H9 (cell line): ENCODE measurements around the gene UNC5B. TPM values are rescaled to one million over a fixed set of nuclear protein-coding genes. Genes with fewer than 3 reads are reported as not detected.
A peak's percentile ranks its signal among the peaks of the same experiment; 100 is the strongest.

ENCODE experiments used
- DNase-seq: peaks from one replicate; pipeline ENCODE4 v3.0.0-alpha.2; 2017
- H2AFZ ChIP-seq: one replicate; pipeline ENCODE4 v1.6.1; 2013; ENCODE audit warnings: mild to moderate bottlenecking, low read length, control low read depth, moderate library complexity
- H2AK5ac ChIP-seq: 2 replicates; pipeline ENCODE4 v1.6.1; 2013; ENCODE audit warnings: low read length, control low read depth, mixed read lengths; ENCODE audit not compliant: insufficient read length
- H2BK120ac ChIP-seq: one replicate; pipeline ENCODE4 v1.6.1; 2013; ENCODE audit warnings: low read depth, mild to moderate bottlenecking, low read length, control low read depth, inconsistent platforms; ENCODE audit not compliant: poor library complexity, severe bottlenecking
- H2BK12ac ChIP-seq: 2 replicates; pipeline ENCODE4 v1.6.1; 2013; ENCODE audit warnings: low read length, control low read depth, mixed read lengths, low read depth; ENCODE audit not compliant: insufficient read length
- H2BK15ac ChIP-seq: 2 replicates; pipeline ENCODE4 v1.6.1; 2013; ENCODE audit warnings: low read depth, low read length, control low read depth
- H2BK20ac ChIP-seq: one replicate; pipeline ENCODE4 v1.6.1; 2013; ENCODE audit warnings: low read depth, mild to moderate bottlenecking, low read length, control low read depth, inconsistent platforms; ENCODE audit not compliant: poor library complexity, severe bottlenecking
- H2BK5ac ChIP-seq: 2 replicates; pipeline ENCODE4 v1.6.1; 2013; ENCODE audit warnings: low read length, control low read depth, mixed read lengths; ENCODE audit not compliant: insufficient read length
- H3K14ac ChIP-seq: 2 replicates; pipeline ENCODE4 v1.6.1; 2013; ENCODE audit warnings: low read length, control low read depth; ENCODE audit not compliant: insufficient read depth
- H3K18ac ChIP-seq: 2 replicates; pipeline ENCODE4 v1.6.1; 2013; ENCODE audit warnings: low read depth, mild to moderate bottlenecking, mixed read lengths, low read length, control low read depth; ENCODE audit not compliant: insufficient read length
- H3K23ac ChIP-seq: 2 replicates; pipeline ENCODE4 v1.6.1; 2013; ENCODE audit warnings: low read length, control low read depth, mixed read lengths, low read depth; ENCODE audit not compliant: insufficient read length
- H3K23me2 ChIP-seq: 2 replicates; pipeline ENCODE4 v1.6.1; 2013; ENCODE audit warnings: low read depth, mild to moderate bottlenecking, mixed read lengths, low read length, control low read depth; ENCODE audit not compliant: insufficient read length, poor library complexity, severe bottlenecking
- H3K27ac ChIP-seq: 2 replicates; pipeline ENCODE4 v1.5.1; 2013; ENCODE audit warnings: low read length, control low read depth, mixed read lengths, low read depth; ENCODE audit not compliant: insufficient read length
- H3K27me3 ChIP-seq: 2 replicates; pipeline ENCODE4 v1.6.1; 2013; ENCODE audit warnings: low read length, control low read depth, inconsistent platforms; ENCODE audit not compliant: insufficient read depth
- H3K4ac ChIP-seq: 2 replicates; pipeline ENCODE4 v1.6.1; 2013; ENCODE audit warnings: low read depth, mild to moderate bottlenecking, control low read depth, inconsistent platforms, low read length, moderate library complexity
- H3K4me1 ChIP-seq: 2 replicates; pipeline ENCODE4 v1.6.1; 2013; ENCODE audit warnings: low read length, control low read depth, inconsistent platforms; ENCODE audit not compliant: insufficient read depth
- H3K4me2 ChIP-seq: 2 replicates; pipeline ENCODE4 v1.6.1; 2013; ENCODE audit warnings: low read length, control low read depth, mixed read lengths; ENCODE audit not compliant: insufficient read length, insufficient read depth
- H3K56ac ChIP-seq: 2 replicates; pipeline ENCODE4 v1.6.1; 2013; ENCODE audit warnings: low read depth, mild to moderate bottlenecking, mixed read lengths, low read length, control low read depth; ENCODE audit not compliant: insufficient read length
- H3K79me1 ChIP-seq: 2 replicates; pipeline ENCODE4 v1.6.1; 2013; ENCODE audit warnings: low read depth, mild to moderate bottlenecking, moderate library complexity, low read length, control low read depth, inconsistent platforms; ENCODE audit not compliant: insufficient read depth, poor library complexity, severe bottlenecking
- H3K79me2 ChIP-seq: 2 replicates; pipeline ENCODE4 v1.6.1; 2013; ENCODE audit warnings: low read length, control low read depth, inconsistent platforms; ENCODE audit not compliant: insufficient read depth
- H3K9ac ChIP-seq: 2 replicates; pipeline ENCODE4 v1.6.1; 2013; ENCODE audit warnings: low read length, control low read depth, mixed read lengths; ENCODE audit not compliant: insufficient read length; ENCODE audit errors: extremely low read depth
- H3K9me3 ChIP-seq: one replicate; pipeline ENCODE4 v1.6.1; 2013; ENCODE audit warnings: low read depth, low read length, inconsistent platforms; ENCODE audit not compliant: control insufficient read depth
- H3T11ph ChIP-seq: one replicate; pipeline ENCODE4 v1.6.1; 2013; ENCODE audit warnings: mild to moderate bottlenecking, low read length, control low read depth, inconsistent platforms
- H4K20me1 ChIP-seq: one replicate; pipeline ENCODE4 v1.6.1; 2013; ENCODE audit not compliant: control insufficient read depth, insufficient read length, insufficient read depth
- H4K5ac ChIP-seq: 2 replicates; pipeline ENCODE4 v1.6.1; 2013; ENCODE audit warnings: low read depth, mild to moderate bottlenecking, mixed read lengths, low read length, control low read depth; ENCODE audit not compliant: insufficient read length
- H4K8ac ChIP-seq: replicated peaks from 2 replicates; pipeline ENCODE4 v1.6.1; 2013; ENCODE audit warnings: low read length, control low read depth, mixed read lengths, low read depth; ENCODE audit not compliant: insufficient read length
- H4K91ac ChIP-seq: 2 replicates; pipeline ENCODE4 v1.6.1; 2013; ENCODE audit warnings: low read depth, mild to moderate bottlenecking, moderate library complexity, mixed read lengths, low read length, control low read depth; ENCODE audit not compliant: insufficient read length
- H3K27ac Mint-ChIP-seq, 3 experiments: 2 replicates in 2 of 3; 3 replicates in 1 of 3; pipeline ENCODE4 v1.8.0; 2020 to 2021; ENCODE audit warnings: mixed read lengths in 3 of 3, mild to moderate bottlenecking in 1 of 3, moderate library complexity in 1 of 3
- H3K27me3 Mint-ChIP-seq: 2 replicates; pipeline ENCODE4 v1.8.0; 2021; ENCODE audit warnings: low read depth, mild to moderate bottlenecking, moderate library complexity, mixed read lengths
- H3K36me3 Mint-ChIP-seq, 3 experiments: 2 replicates in 2 of 3; 3 replicates in 1 of 3; pipeline ENCODE4 v1.8.0; 2020 to 2021; ENCODE audit warnings: low read depth in 3 of 3, mixed read lengths in 3 of 3; ENCODE audit not compliant: insufficient read depth in 1 of 3
- H3K4me1 Mint-ChIP-seq, 2 experiments: 2 replicates each; pipeline ENCODE4 v1.8.0; 2020; ENCODE audit warnings: mixed read lengths in 2 of 2
- H3K4me3 Mint-ChIP-seq, 2 experiments: 2 replicates in 1 of 2; 3 replicates in 1 of 2; pipeline ENCODE4 v1.8.0; 2020 to 2021; ENCODE audit warnings: mild to moderate bottlenecking in 2 of 2, mixed read lengths in 2 of 2, moderate library complexity in 1 of 2
- H3K9me3 Mint-ChIP-seq, 2 experiments: 2 replicates in 1 of 2; 3 replicates in 1 of 2; pipeline ENCODE4 v1.8.0; 2020; ENCODE audit warnings: mild to moderate bottlenecking in 2 of 2, mixed read lengths in 2 of 2, moderate library complexity in 1 of 2
- WGBS: extraction: QIAGEN DNeasy Blood & Tissue Kit; methylation state at CpG from one replicate; pipeline ENCODE4 v1.1.7; 2013; ENCODE audit warnings: missing lambda C conversion rate, low lambda C conversion rate, mixed read lengths; ENCODE audit not compliant: insufficient read length; ENCODE audit errors: extremely low coverage; 5-methylcytosine and 5-hydroxymethylcytosine counted together
- total RNA-seq: library from RNA; stranded (reverse); gene quantifications from 2 replicates; pipeline ENCODE4 v1.2.1, GENCODE V29; 2021
- TF ChIP-seq, protein P1 (sequence below): fragments of 200-600 bp; sonication (generic); conservative IDR thresholded peaks from 3 replicates; pipeline ENCODE4 v1.8.0; 2021; ENCODE audit warnings: antibody characterized with exemption, mild to moderate bottlenecking

UNC5B gene
- total RNA-seq, 1 experiment from 2014 or later, result 28.4 TPM

DNA sequence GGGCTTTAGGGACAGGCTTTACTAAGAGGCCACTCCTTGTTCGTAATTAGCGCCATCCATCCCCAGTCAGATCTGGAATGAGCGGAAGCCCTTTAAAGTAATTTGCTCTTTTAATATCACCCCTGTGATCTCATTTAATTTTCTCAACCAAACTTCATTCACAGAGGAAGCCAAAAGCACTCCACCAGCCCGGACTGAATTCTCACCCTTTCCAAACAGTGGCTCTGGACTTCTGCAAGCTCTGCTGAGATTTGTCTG lies 43.1 kb downstream of the UNC5B start:
- Mint-ChIP-seq H3K36me3 (peaks cover 0 to 2% (median 0%) of the 10 kb centered on the region in 3 experiments; a peak in 2 of 7 replicates), H3K27ac (0 out of 7 replicates have a peak overlapping the region, but pooled peaks of 1 of the 3 experiments have one; percentile 16), H3K4me1 (peaks cover 58 to 59% of the 10 kb centered on the region in 2 experiments), H3K9me3 (no peaks in the 10 kb centered on the region; a peak in 1 of 5 replicates), H3K4me3 (no peak overlapping the region; a peak in 1 of 5 replicates), H3K27me3 (no peaks in the 10 kb centered on the region; the same call in none of the 2 replicates)
- no peak overlapping the region for H3K23ac ChIP-seq
- H3K56ac ChIP-seq, result no peak overlapping the region
- H2BK5ac ChIP-seq, result no peak overlapping the region
- no peak overlapping the region for H2BK12ac ChIP-seq
- H3K4me1 ChIP-seq, result peaks cover 12% of the 10 kb centered on the region; the same call in 1 of the 2 replicates
- H4K5ac ChIP-seq, result no peak overlapping the region
- no peak overlapping the region for H2AK5ac ChIP-seq
- no peak overlapping the region for H2AFZ ChIP-seq
- no peaks in the 10 kb centered on the region for H3K79me2 ChIP-seq
- H3K27me3 ChIP-seq, result no peaks in the 10 kb centered on the region
- H4K20me1 ChIP-seq, result no peaks in the 10 kb centered on the region
- WGBS, result no CpG with 5 or more reads among the region's 4 CpGs
- no peak overlapping the region for H3K27ac ChIP-seq
- no peak overlapping the region for H2BK20ac ChIP-seq
- H3T11ph ChIP-seq, result no peak overlapping the region
- H3K14ac ChIP-seq, result no peak overlapping the region
- H2BK120ac ChIP-seq, result no peak overlapping the region
- TF ChIP-seq, protein P1, sequence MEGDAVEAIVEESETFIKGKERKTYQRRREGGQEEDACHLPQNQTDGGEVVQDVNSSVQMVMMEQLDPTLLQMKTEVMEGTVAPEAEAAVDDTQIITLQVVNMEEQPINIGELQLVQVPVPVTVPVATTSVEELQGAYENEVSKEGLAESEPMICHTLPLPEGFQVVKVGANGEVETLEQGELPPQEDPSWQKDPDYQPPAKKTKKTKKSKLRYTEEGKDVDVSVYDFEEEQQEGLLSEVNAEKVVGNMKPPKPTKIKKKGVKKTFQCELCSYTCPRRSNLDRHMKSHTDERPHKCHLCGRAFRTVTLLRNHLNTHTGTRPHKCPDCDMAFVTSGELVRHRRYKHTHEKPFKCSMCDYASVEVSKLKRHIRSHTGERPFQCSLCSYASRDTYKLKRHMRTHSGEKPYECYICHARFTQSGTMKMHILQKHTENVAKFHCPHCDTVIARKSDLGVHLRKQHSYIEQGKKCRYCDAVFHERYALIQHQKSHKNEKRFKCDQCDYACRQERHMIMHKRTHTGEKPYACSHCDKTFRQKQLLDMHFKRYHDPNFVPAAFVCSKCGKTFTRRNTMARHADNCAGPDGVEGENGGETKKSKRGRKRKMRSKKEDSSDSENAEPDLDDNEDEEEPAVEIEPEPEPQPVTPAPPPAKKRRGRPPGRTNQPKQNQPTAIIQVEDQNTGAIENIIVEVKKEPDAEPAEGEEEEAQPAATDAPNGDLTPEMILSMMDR, result no peak
- H3K9me3 ChIP-seq, result no peaks in the 10 kb centered on the region
- H3K23me2 ChIP-seq, result no peaks in the 10 kb centered on the region
- H4K91ac ChIP-seq, result no peak overlapping the region
- no peak overlapping the region for H3K4me2 ChIP-seq
- H3K18ac ChIP-seq, result no peak overlapping the region
- H3K9ac ChIP-seq, result no peak overlapping the region
- no peak for DNase-seq
- no peak overlapping the region for H4K8ac ChIP-seq
- no peak overlapping the region for H3K4ac ChIP-seq
- no peaks in the 10 kb centered on the region for H3K79me1 ChIP-seq
- H2BK15ac ChIP-seq, result no peak overlapping the region
